RWPE1 (cell line): ENCODE data around the gene NCOA6.
A peak's percentile ranks its signal among the peaks of the same experiment; 100 is the strongest.

Source experiments
- CTCF ChIA-PET: fragments of 350-600 bp; sonication (Branson Sonifier 250); formaldehyde crosslinking; extraction: SDS; loops from one replicate; lab custom pipeline; 2021; lab: Yijun Ruan, JAX
- POLR2A ChIA-PET: fragments of 400-600 bp; formaldehyde crosslinking; extraction: SDS; loops from one replicate; lab custom pipeline; 2020; ENCODE audit warnings: antibody characterized with exemption; ENCODE audit not compliant: low non-redundant PET; lab: Yijun Ruan, JAX
- DNase-seq: peaks from one replicate; pipeline ENCODE4 v3.0.0; 2012; ENCODE audit warnings: low spot score
- H3K27ac ChIP-seq: fragments of 450-650 bp; 2 replicates; pipeline ENCODE4 v1.5.1; 2017
- CTCF ChIP-seq: fragments of 450-650 bp; conservative IDR thresholded peaks from 2 replicates; pipeline ENCODE4 v1.5.1; 2017; ENCODE audit warnings: low read depth, mild to moderate bottlenecking

The NCOA6 gene

GRCh38 chr20:34691838-34692237, 133.6 kb downstream of the NCOA6 start:
- DNase-seq: peak; percentile 58
- CTCF ChIA-PET: interaction anchor here (1.0 kb wide), 1 partner anchor 19 kb away, joined by 3 read pairs; no protein-coding TSS in a partner anchor
- no peak for TF ChIP-seq CTCF
- POLR2A ChIA-PET: no interaction called here
- H3K27ac ChIP-seq: no peak overlapping the region

- H3K27ac ChIP-seq: no peak overlapping the region
- CTCF ChIA-PET: interaction anchor here (0.9 kb wide), 1 partner anchor 25 kb away, joined by 3 read pairs; no protein-coding TSS in a partner anchor
- POLR2A ChIA-PET: interaction anchor here (0.6 kb wide), 1 partner anchor 153 kb away, joined by 4 read pairs; no protein-coding TSS in a partner anchor
- no peak for DNase-seq
- no peak for TF ChIP-seq CTCF
Measured at GRCh38 chr20:34689486-34689885, 136.0 kb downstream of the NCOA6 start.

DNA sequence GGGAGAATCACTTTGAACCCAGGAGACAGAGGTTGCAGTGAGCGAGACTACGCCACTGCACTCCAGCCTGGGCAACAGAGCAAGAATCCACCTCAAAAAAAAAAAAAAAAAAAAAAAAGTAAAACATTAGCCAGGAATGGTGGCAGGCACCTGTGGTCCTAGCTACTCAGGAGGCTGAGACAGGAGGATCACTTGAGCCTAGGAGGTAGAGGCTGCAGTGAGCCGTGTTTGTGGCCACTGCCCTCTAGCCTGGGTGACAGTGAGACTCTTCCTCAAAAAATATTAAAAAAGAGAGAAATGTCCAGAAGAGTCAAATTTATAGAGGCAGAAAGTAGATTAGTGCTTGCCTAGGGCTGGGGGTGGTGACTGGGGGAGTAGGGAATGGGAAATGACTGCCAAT, 141.8 kb downstream of the NCOA6 start:
- CTCF ChIA-PET: no interaction called here
- no peak for DNase-seq
- H3K27ac ChIP-seq: no peak overlapping the region
- no peak for TF ChIP-seq CTCF
- POLR2A ChIA-PET: no interaction called here

- DNase-seq: no peak
- no peak for TF ChIP-seq CTCF
- H3K27ac ChIP-seq: no peak overlapping the region
- CTCF ChIA-PET: interaction anchor here (0.5 to 1.6 kb wide), 6 partner anchors 14 to 164 kb away, joined by 3 read pairs; partner anchors contain the start of gene TP53INP2
- POLR2A ChIA-PET: no interaction called here
Measured at GRCh38 chr20:34680586-34681175, 144.8 kb downstream of the NCOA6 start.

DNA sequence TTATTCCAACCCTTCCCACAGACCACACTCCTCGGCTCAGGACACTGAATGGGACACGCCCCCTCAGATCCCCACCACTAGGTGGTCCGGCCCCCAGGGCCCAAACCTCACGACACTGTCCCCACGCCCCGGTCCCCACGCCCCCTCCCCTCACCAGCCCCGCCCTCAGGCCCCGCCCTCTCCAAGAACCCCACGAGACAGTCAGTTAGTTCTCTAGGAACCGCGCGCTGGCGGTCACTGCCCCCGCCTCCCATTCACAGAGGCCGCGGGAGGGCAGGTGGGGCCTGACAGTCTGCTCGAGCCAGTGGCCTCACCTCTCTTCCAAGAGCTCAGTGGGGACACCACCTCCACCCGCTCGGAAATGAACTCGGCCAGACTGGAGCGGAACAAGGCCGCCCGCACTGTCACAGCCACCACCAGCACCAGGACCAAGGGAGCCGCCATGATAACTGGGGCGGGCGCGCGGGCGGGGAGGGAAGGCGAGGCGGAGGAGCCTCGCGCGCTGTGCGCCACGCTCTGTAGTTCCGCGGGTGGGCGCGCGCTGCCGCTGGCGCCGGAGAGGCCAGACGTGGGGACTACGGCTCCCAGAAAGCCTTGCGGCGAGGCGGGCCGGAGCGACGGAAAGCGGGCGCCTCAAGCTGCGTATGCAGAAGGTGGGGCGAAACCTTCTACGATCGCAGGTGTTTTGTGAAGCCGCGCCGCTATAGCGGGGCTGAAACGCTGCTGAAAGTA, 148.6 kb downstream of the NCOA6 start, which contains the start of gene PIGU:
TSS of gene PIGU (minus strand) at position 451 of the 732 bp plus-strand sequence. CDS start at position 444, 7 bp downstream.
- DNase-seq: peak; percentile 99
- no peak for TF ChIP-seq CTCF
- H3K27ac ChIP-seq: peak within 1 kb of the TSS; percentile 79
- ChIA-PET CTCF (interaction anchor here (0.6 to 1.4 kb wide), 6 partner anchors 11 to 328 kb away, joined by 3 to 5 read pairs (median 4); no protein-coding TSS in a partner anchor), POLR2A (interaction anchor here (0.6 kb wide), 1 partner anchor 8 kb away, joined by 6 read pairs; no protein-coding TSS in a partner anchor)

DNA sequence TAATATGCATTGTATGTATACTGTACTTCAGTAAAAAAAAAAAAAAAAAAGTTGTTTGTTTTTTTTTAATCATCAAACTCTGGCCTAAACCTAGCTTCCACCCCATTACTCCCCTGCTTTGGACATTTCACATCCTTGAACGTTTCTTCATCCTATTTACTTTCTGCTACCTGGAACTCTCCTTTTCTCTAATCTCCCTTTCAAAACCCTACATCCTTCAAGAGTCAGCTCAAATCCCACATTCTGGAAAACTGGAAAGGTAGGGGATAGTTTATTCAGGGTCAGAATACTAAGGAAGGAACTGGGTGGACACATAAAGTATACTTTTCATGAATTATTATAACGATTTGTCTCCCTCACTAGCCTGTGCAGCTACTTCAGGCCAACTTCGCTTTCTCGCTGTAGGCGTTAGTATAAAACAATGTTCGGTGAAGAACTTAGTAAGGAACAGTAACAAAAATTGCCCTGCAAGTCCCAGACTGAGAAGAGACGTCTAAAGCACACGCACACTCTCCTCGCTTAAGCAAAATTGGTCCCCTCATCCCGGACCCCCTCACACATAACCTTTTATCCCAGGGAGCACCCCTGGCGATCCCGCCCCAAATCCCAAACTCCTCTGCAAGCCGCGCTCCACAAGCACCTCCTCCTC, 149.3 kb downstream of the NCOA6 start:
- ChIA-PET POLR2A (no interaction called here), CTCF (no interaction called here)
- DNase-seq: no peak
- peak overlapping the region; percentile 79 for H3K27ac ChIP-seq
- TF ChIP-seq CTCF: no peak
